HEK293 (cell line): ENCODE results near the gene GAD1.

Source experiments
- CTCF ChIA-PET: fragments of 350-600 bp; formaldehyde crosslinking; extraction: SDS; loops from one replicate; lab custom pipeline; 2021; ENCODE audit warnings: antibody characterized with exemption; lab: Yijun Ruan, JAX
- POLR2A ChIA-PET: fragments of 300-600 bp; formaldehyde crosslinking; extraction: SDS; loops from one replicate; lab custom pipeline; 2020; ENCODE audit warnings: antibody characterized with exemption, inconsistent platforms; lab: Yijun Ruan, JAX
- H3K27ac ChIP-seq: fragments of 200-500 bp; sonication (Bioruptor generic); 2 replicates; pipeline ENCODE4 v1.5.1; 2014; ENCODE audit warnings: low read depth, low read length, control low read depth, inconsistent platforms; ENCODE audit errors: extremely low read depth
- H3K36me3 ChIP-seq, 2 experiments: fragments of 200-500 bp in 1 of 2; sonication (Bioruptor generic) in 1 of 2; 1 replicate in 1 of 2; 2 replicates in 1 of 2; pipeline ENCODE4 v1.5.1; 2014 to 2017; ENCODE audit warnings: inconsistent platforms in 2 of 2, low read length in 2 of 2; ENCODE audit not compliant: control insufficient read depth in 2 of 2, insufficient read depth in 1 of 2
- H3K4me1 ChIP-seq: fragments of 200-500 bp; sonication (Bioruptor generic); 2 replicates; pipeline ENCODE4 v1.5.1; 2014; ENCODE audit warnings: mild to moderate bottlenecking, low read length, inconsistent platforms; ENCODE audit not compliant: control insufficient read depth, insufficient read depth
- H3K4me3 ChIP-seq: 2 replicates; pipeline ENCODE4 v1.5.1; 2011; ENCODE audit warnings: low read depth, mild to moderate bottlenecking, control low read depth, low read length, moderate library complexity
- H3K9me3 ChIP-seq: fragments of 200-500 bp; sonication (Bioruptor generic); 2 replicates; pipeline ENCODE4 v1.5.1; 2014; ENCODE audit warnings: low read depth, low read length, inconsistent platforms; ENCODE audit not compliant: control insufficient read depth, insufficient read depth
- AEBP2 ChIP-seq: fragments of 450-650 bp; formaldehyde crosslinking; IDR thresholded peaks from 2 replicates; pipeline ENCODE4 v1.5.1; 2016; ENCODE audit warnings: missing biosample characterization, missing genetic modification characterization, borderline replicate concordance
- EGR2 ChIP-seq: fragments of 450-650 bp; formaldehyde crosslinking; IDR thresholded peaks from 2 replicates; pipeline ENCODE4 v1.5.1; 2016; ENCODE audit warnings: low read depth, missing biosample characterization, missing genetic modification characterization
- GFI1B ChIP-seq: fragments of 450-650 bp; formaldehyde crosslinking; IDR thresholded peaks from 2 replicates; pipeline ENCODE4 v1.5.1; 2016; ENCODE audit warnings: missing biosample characterization, missing genetic modification characterization
- OVOL3 ChIP-seq: fragments of 450-650 bp; formaldehyde crosslinking; IDR thresholded peaks from 2 replicates; pipeline ENCODE4 v1.5.1; 2016; ENCODE audit warnings: missing biosample characterization, missing genetic modification characterization
- REPIN1 ChIP-seq: fragments of 450-650 bp; formaldehyde crosslinking; IDR thresholded peaks from 2 replicates; pipeline ENCODE4 v1.5.1; 2017; ENCODE audit warnings: missing biosample characterization, missing genetic modification characterization, low read depth
- SCRT2 ChIP-seq: fragments of 450-650 bp; formaldehyde crosslinking; IDR thresholded peaks from 2 replicates; pipeline ENCODE4 v1.5.1; 2016; ENCODE audit warnings: missing biosample characterization, missing genetic modification characterization
- TRIM28 ChIP-seq: IDR thresholded peaks from 2 replicates; pipeline ENCODE4 v1.6.1; 2011; ENCODE audit warnings: low read length, control low read depth, borderline replicate concordance
- WT1 ChIP-seq: fragments of 450-650 bp; formaldehyde crosslinking; IDR thresholded peaks from 2 replicates; pipeline ENCODE4 v1.5.1; 2016; ENCODE audit warnings: missing biosample characterization, missing genetic modification characterization
- ZFP3 ChIP-seq: fragments of 450-650 bp; formaldehyde crosslinking; IDR thresholded peaks from 2 replicates; pipeline ENCODE4 v1.5.1; 2016; ENCODE audit warnings: low read depth, missing biosample characterization, missing genetic modification characterization
- ZIC2 ChIP-seq: fragments of 450-650 bp; formaldehyde crosslinking; IDR thresholded peaks from 2 replicates; pipeline ENCODE4 v1.5.1; 2016; ENCODE audit warnings: missing biosample characterization, missing genetic modification characterization
- ZNF114 ChIP-seq: fragments of 450-650 bp; formaldehyde crosslinking; IDR thresholded peaks from 2 replicates; pipeline ENCODE4 v1.5.0; 2017; ENCODE audit warnings: missing biosample characterization, missing genetic modification characterization
- ZNF138 ChIP-seq: fragments of 450-650 bp; formaldehyde crosslinking; IDR thresholded peaks from 2 replicates; pipeline ENCODE4 v1.5.1; 2016; ENCODE audit warnings: missing biosample characterization, missing genetic modification characterization, borderline replicate concordance
- ZNF26 ChIP-seq: fragments of 450-650 bp; formaldehyde crosslinking; IDR thresholded peaks from 2 replicates; pipeline ENCODE4 v1.5.1; 2016; ENCODE audit warnings: missing biosample characterization, missing genetic modification characterization
- ZNF274 ChIP-seq, 2 experiments: fragments of 200-500 bp in 1 of 2; fragments of 450-650 bp in 1 of 2; sonication (Bioruptor generic) in 1 of 2; formaldehyde crosslinking in 1 of 2; IDR thresholded peaks; 2 replicates each; pipeline versions ENCODE4 v1.5.1 to v1.6.1; 2014 to 2016; ENCODE audit warnings: borderline replicate concordance in 1 of 2, inconsistent platforms in 1 of 2, low read length in 1 of 2, missing biosample characterization in 1 of 2, missing genetic modification characterization in 1 of 2
- ZNF311 ChIP-seq: fragments of 450-650 bp; formaldehyde crosslinking; IDR thresholded peaks from 2 replicates; pipeline ENCODE4 v1.5.1; 2017; ENCODE audit warnings: missing biosample characterization, missing genetic modification characterization, borderline replicate concordance
- ZNF398 ChIP-seq: fragments of 450-650 bp; formaldehyde crosslinking; IDR thresholded peaks from 2 replicates; pipeline ENCODE4 v1.5.1; 2017; ENCODE audit warnings: missing biosample characterization, missing genetic modification characterization
- ZNF561 ChIP-seq: fragments of 450-650 bp; IDR thresholded peaks from 2 replicates; pipeline ENCODE4 v1.5.1; 2018; ENCODE audit warnings: missing biosample characterization, missing genetic modification characterization, borderline replicate concordance
- ZNF600 ChIP-seq: fragments of 450-650 bp; formaldehyde crosslinking; IDR thresholded peaks from 2 replicates; pipeline ENCODE4 v1.5.1; 2016; ENCODE audit warnings: missing biosample characterization, missing genetic modification characterization
- ZNF626 ChIP-seq: fragments of 450-650 bp; sonication (Bioruptor Pico); formaldehyde crosslinking; IDR thresholded peaks from 2 replicates; pipeline ENCODE4 v1.5.1; 2018; ENCODE audit warnings: missing biosample characterization, missing genetic modification characterization, inconsistent platforms
- ZNF645 ChIP-seq: fragments of 450-650 bp; formaldehyde crosslinking; IDR thresholded peaks from 2 replicates; pipeline ENCODE4; 2016; ENCODE audit warnings: missing biosample characterization, missing genetic modification characterization
- ZNF768 ChIP-seq: fragments of 450-650 bp; formaldehyde crosslinking; IDR thresholded peaks from 2 replicates; pipeline ENCODE4 v1.5.1; 2018; ENCODE audit warnings: missing biosample characterization, mild to moderate bottlenecking, missing genetic modification characterization
- ZXDB ChIP-seq: fragments of 450-650 bp; formaldehyde crosslinking; IDR thresholded peaks from 2 replicates; pipeline ENCODE4 v1.5.1; 2016; ENCODE audit warnings: missing biosample characterization, missing genetic modification characterization

The GAD1 gene

GRCh38 chr2:170845343-170845742, 28.7 kb downstream of the GAD1 start (continued):
- TF ChIP-seq ZNF398 (tag by site-specific recombination) (no peak), ZNF26 (tag by site-specific recombination) (no peak), EGR2 (tag by site-specific recombination) (no peak), WT1 (tag by site-specific recombination) (no peak), ZNF768 (tag by site-specific recombination) (no peak), GFI1B (tag by site-specific recombination) (no peak)

GRCh38 chr2:170846314-170846713, 29.6 kb downstream of the GAD1 start:
- CTCF ChIA-PET: interaction anchor here (0.6 to 4.8 kb wide), 5 partner anchors 12 to 82 kb away, joined by 3 to 23 read pairs (median 5); partner anchors contain the start of gene GORASP2
- H3K27ac ChIP-seq: no peak overlapping the region
- peaks cover 12 to 17% of the 10 kb centered on the region in 2 experiments; a peak in 2 of 3 replicates for H3K36me3 ChIP-seq
- no peaks in the 10 kb centered on the region for H3K9me3 ChIP-seq
- no peaks in the 10 kb centered on the region for H3K4me1 ChIP-seq
- H3K4me3 ChIP-seq: no peak overlapping the region
- POLR2A ChIA-PET: no interaction called here
- TF ChIP-seq ZNF600 (tag by site-specific recombination) (no peak), ZFP3 (no peak), ZIC2 (no peak), ZNF645 (no peak), WT1 (tag by site-specific recombination) (no peak), TRIM28 (no peak), ZNF626 (no peak), ZXDB (tag by site-specific recombination) (no peak), ZNF138 (tag by site-specific recombination) (no peak), SCRT2 (no peak), ZNF274 (IDR thresholded peaks at IDR 0.05; ENCODE audit: low read length) (no peak), ZNF274 (tag by site-specific recombination; IDR thresholded peaks at IDR 0.05; ENCODE audit: borderline replicate concordance) (no peak), OVOL3 (no peak), AEBP2 (no peak), ZNF114 (tag by site-specific recombination) (no peak), ZNF311 (tag by site-specific recombination) (no peak), REPIN1 (tag by site-specific recombination) (no peak), ZNF561 (tag by site-specific recombination) (no peak)
